ENCODE results near the gene WDR18.

DNA sequence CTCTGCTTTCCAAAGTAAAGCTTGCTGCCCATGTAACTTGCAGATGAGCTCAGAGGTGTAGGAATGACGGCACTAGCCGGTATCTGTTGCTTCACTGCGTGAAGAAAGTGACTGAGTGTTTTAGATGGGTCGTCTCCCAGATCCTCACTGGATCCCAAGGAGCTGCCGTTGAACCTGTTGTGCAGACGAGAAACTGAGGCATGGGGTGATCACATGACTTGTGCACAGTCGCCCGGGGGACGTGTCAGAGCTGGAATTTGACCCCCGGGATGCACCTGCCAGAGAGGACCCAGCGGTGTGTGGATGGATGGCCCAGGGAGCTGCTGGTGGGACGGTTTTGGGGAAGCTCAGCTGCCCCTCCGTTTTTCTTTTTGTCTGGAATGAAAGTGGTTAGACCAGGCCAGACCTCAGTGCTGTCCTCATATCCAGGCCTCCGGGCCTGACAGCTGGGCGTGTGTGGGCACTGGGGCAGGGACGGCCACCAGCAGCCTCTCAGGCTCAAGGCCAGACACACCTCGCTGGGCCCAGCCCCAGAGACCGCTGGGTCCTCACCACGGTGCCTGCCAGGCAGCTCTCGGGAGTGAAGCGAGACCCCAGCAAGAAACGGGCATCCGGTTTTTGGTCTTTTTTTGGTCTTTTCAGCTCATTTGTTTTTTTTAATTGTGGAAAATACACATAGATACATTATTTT lies 45.8 kb upstream of the WDR18 start:
- TF ChIP-seq, protein P1, sequence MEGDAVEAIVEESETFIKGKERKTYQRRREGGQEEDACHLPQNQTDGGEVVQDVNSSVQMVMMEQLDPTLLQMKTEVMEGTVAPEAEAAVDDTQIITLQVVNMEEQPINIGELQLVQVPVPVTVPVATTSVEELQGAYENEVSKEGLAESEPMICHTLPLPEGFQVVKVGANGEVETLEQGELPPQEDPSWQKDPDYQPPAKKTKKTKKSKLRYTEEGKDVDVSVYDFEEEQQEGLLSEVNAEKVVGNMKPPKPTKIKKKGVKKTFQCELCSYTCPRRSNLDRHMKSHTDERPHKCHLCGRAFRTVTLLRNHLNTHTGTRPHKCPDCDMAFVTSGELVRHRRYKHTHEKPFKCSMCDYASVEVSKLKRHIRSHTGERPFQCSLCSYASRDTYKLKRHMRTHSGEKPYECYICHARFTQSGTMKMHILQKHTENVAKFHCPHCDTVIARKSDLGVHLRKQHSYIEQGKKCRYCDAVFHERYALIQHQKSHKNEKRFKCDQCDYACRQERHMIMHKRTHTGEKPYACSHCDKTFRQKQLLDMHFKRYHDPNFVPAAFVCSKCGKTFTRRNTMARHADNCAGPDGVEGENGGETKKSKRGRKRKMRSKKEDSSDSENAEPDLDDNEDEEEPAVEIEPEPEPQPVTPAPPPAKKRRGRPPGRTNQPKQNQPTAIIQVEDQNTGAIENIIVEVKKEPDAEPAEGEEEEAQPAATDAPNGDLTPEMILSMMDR (IDR thresholded peaks at IDR 0.05): no peak
- TF ChIP-seq ZFX (IDR thresholded peaks at IDR 0.05; ENCODE audit: borderline replicate concordance): no peak
